8988T (cell line): ENCODE measurements around the gene GLRA3.
"Not testable (repeated sequence)": the region's sequence is repeated elsewhere in the genome, so short reads cannot be mapped to it uniquely, and the experiment has no call there.

Experiments
- DNase-seq: peaks from one replicate; pipeline ENCODE4 v3.0.0; 2011

GLRA3 gene

DNA sequence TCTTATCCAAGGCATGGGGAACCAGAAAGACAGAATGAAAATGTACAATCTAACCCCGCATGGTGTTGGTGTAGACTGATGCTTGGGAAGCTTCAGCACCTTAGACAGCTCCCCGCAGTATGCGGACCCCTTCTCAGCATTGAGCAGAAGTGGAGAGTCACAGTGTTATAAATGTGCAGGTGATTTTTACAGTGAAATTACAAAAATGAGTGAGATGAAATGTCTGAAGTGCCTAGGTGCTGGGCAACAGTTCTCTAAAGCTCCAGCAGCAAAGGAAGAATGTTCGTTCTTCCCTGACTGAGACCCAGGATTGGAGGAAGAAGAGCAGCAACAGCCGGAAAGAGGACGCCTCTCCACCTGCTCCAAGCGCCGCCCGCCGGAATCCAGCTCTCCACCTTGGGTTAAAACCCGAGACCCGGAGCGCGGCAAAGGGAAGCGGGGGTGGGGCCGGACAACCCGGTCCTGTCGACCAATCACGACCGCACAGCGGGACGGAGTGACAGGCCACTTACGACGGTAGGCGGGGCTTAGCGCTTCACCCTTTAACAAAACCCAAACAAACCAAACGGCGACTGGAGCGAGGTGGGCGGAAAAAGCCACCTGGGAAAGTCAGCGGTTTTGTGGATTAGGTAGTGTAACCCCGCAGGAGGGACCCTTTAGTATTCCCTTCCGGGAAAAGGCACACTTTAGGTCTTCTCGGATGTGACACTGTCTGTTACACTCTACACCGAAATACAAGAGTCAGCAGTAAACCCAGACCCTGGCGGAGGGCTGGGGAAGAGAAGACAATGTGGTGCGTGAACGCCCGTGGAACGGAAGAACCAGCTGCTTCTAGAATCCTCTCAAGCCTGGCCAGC is at the start of gene GLRA3:
Gene GLRA3 (minus strand): TSS at position 403 of the 857 bp plus-strand sequence. CDS start 436 bp downstream, outside the sequence.
- peak; percentile 6 for DNase-seq

DNA sequence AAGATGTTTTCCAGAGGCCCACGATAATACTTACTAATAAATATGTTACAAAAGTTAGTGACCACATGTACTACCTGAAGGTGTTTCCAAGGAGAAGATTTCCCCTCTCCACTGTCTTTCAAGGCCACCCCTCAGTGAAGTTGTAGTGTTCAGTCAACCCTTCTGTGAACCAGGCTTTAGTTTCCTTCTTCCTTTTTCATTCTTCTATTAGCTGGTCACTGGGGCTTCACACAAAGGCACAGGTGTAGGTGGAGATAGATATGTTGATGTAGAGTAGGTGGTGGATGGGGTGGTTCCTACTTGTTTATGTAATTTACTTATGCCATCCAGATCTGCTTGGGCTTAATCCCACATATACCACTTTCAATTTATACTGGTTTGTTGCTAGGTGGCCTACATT is 45.9 kb upstream of the GLRA3 start:
- DNase-seq: no peak

DNA sequence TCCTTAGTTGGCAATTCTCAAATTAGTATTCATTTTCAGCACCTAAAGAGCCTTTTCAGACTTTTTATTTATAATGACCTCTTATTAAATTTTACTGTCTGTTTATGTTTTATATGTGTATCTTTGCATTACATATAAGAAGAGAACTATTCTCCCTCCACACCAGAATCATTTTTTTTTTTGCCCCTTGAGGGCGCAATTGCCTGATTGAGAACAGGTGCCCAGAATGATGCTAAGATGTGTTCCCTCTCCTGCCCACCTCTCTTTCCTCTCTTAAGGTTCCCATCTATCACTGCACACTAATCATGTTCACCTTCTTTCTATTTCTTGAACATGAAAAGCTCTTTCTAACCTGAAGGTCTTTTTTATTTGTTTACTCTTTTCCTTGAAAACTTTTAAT is 44.9 kb upstream of the GLRA3 start:
- no peak for DNase-seq

DNA sequence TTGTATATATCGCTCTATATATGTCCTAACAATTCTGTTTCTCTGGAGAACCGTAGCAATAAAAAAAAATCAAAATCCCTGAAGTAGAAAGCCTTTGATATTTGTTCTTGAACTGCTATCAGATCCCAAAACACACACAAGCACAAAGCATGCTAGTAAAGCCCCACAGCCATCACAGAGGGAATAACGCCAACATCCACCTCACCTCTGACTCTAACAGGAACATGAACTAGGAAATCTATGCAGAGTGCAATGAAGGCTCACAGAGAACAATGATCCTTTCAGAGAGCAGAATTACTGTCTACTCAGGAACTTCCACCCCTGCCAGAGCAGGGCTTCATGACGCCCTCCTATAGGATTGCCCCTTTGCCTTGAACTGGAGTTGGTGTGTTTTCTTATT is 44.1 kb upstream of the GLRA3 start:
- not testable (repeated sequence) for DNase-seq

DNA sequence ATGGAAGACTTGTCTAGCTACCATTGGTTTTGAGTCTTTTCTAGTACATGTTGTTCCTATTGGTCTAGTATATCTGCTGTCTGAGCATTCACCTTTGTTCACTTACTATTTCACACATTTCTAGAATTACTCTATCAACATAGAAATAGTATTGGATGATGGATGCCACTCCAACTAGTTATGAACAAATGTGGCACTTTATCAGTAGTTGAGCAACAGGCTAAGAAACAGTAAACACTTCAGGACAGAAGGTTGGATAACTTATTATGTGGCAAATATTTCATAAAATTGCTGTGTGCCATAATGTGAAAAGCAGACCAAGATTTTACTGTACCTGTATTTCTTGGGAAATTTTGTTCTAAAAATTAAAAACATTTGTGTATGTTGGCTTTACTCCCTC is 42.4 kb upstream of the GLRA3 start:
- no peak for DNase-seq

DNA sequence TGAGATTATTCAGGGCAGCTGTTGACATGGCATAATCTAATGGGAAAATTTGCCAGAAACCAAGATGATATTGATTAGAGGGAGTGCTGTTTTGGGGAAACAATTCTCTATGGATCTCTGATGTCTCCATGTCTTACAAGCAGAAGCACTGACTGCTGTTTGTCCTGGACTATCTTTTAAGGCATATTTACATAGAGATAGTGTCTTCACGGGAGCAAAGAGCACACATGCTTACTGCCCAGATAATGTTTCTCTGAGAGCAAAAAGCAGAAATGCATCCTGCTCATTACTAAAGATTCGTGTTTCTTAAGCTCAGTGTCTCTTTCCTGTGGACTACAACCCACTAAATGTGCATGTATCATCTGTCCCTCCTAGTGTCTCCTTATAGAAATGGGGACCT is 41.3 kb upstream of the GLRA3 start:
- DNase-seq: no peak

DNA sequence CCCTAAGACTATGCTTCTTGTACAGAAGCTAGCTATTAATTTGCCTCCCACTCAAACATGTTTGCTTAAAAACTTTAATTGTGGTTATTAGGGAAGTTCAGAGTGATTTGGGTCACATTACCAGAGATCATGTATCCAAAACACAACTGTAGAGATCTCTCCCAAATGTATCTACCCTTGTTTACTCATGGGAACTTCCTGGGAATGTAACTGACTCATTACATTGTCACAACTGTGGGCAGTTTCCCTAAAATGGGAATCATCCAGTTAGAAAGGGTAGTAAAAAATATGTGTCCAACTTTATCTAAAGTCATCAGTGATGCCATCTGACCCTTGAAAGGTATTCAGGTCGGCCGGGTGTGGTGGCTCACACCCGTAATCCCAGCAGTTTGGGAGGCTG is 40.3 kb upstream of the GLRA3 start:
- no peak for DNase-seq

DNA sequence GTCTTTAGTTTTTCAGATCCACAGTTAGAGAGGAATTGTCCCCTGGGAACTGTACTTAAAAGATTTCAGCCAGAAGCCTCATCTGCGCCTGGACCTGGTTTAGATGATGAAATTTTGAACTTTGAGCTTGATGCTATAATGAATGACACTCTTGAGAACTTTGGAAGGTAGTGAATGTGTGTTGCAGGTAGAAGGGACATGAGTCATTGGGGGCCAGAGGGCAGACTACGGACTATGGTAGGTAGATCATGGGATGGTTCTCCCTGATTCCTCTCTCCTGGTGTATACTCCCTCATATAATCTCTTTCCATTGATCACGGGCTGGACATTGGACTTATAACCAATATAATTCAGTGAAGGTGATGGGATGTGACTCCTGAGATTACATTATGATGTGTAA is 38.9 kb upstream of the GLRA3 start:
- no peak for DNase-seq

DNA sequence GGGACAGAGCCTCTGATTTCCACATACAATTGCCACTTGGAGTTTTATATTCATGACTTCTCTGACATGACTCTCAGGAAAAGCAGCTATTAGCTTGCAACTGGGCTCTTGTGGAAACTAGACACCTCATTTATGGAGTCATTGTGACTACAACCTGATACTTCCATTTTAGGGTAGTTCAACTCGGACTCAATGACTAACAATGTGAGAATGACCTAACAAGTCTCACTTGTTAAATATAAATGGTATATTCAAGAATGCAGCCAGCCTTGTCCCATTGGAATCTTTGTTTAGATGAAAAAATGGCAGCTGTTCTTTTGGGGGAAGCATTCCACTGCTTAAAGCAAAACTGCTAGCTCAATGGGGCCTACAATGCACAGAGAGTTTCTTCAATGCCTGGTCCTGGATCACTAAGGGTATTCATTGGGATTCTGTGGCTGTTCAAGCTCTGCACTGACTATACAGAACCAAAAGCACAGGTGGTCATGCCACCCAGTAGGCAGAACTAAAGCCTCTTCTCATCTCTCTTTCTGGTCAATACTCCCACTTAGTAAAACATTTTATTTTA is 36.5 kb upstream of the GLRA3 start:
- DNase-seq: no peak

DNA sequence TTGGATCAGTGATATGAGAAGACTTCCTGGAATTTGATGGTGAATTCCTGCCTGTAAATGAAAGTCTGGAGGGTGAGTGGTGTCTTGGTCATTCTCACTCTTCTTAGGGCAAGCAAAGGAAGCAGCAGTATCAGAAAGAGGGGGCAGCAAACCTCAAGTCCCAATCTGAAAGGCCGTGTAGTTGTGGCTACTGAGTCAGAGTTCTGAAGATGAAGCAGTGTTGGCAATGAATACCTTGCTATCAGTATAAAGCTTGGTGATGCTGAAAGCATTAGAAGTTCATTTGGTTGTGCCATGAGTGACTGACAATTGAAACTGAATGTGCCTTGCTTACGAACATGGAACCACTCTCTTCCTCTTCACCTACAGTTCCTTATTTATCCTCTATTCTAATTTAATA is 35.0 kb upstream of the GLRA3 start:
- no peak for DNase-seq

DNA sequence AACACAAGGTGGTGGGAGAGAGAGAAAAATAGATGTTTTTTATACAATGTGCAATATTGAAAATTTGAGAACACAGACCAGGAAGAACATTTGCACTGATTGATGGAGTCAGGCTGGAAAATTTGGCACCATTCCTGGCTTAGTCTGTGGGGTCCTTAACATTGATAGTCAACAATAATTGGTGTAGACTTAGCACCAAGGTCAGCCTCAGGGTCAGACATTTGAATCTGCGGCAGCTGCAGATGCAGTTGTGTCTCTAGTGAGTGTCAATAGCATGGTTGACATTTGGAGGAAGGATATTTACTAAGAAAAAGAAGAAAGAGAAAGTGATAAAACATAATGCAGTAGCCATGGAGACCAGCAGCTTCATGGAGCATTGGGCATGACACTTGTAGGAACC is 31.5 kb upstream of the GLRA3 start:
- no peak for DNase-seq

DNA sequence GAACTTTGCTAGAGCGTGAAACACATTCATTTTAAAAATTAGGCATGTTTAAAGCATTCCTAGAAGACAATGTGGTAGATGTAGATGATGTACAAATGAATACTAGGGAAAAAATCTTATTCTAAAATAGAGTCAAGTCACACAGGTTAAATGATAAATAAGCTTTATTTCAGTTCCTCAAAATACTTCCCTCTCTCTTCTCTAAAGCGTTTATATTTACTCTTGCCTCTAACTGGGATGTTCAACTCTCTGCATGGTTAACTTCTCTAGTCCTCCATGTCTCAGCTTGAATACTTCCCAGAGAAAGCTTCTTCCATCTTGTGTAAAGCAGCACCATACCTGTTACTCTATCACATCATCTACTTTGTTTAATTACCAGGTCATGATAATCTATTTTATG is 30.9 kb upstream of the GLRA3 start:
- no peak for DNase-seq

DNA sequence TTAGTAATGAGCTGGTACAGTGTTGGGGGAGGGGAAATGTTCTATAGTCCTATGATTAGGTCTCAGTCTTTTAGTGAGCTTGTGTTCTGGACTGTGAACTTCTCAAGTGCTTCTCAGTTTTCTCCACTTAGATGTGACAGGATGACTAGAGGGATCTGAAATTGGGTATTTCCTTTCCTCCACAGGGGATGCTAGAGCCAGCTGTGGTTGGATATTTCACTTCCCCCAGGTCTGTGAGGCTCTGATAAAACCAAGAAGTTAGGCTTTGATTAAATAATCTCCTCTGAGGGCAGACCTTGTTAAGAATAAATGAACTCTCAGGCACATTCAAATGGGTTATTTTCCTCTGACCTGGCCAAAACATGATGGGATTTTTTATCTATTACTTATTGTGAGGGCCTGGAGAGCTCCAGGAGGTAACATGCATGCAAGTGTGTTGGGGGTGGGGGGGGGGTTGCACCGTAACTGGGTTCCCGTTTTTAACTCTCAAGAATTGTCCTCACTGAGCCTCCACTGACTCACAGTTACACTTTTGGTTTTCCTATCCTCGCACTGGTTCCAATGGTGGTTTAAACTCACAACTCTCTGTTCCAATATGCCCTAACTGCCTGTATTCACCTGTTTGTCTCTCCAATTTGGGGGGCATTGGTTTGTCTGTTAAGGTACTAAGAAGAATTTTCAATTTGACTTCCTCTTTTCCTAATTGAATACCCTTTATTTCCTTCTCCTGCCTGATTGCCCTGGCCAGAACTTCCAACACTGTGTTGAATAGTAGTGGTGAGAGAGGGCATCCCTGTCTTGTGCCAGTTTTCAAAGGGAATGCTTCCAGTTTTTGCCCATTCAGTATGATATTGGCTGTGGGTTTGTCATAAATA is 28.1 kb upstream of the GLRA3 start:
- DNase-seq: no peak

DNA sequence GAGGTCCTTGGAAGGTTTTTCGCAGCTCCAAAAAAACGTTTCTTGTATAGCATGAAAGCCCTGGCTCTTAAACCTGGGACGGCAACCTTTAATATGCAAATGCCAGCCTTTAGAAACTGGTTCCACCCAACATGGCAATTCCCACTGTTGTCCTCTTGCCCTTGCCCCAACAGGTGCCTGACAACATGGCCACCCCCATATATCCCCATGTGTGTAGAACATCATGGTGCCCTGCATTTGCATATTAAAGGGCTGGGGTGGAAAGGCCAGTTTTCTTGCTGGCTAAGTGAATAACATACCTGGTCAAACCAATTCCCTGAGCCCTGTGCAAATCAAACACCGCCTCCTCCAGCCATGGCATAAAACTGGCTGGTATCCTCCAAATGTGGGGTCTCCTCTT is 26.0 kb upstream of the GLRA3 start:
- DNase-seq: no peak

DNA sequence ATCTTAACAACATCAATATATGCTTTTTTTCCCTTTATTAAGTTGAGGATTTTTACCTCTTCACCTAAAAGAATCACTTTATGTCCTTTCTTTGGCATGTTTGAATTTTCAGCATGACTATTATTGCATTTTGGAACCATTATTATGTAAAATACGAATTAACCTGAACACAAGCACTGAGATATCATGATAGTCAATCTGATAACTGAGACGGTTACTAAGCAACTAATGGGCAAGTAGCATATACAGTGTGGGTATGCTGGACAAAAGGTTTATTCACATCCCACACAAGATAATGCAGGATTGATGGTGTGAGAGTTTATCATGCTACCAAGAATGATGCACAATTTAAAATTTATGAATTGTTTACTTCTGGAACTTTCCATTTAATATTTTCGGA is 24.6 kb upstream of the GLRA3 start:
- DNase-seq: no peak

DNA sequence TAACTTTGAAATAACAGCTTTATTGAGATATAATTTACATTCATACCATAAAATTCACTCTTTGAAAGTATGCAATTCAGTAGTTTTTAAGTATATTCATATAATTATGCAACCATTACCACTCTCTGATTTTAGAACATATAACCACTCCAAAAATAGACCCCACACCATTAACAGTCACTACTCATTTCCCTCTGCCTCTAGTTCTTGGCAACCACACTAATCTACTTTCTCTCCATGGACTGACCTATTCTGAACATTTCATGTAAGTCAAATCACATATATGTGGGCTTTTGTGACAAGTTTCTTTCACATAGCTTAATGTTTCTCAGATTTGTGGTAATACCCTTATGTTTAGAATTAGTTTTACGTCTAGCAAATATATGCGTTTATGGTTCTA is 19.5 kb upstream of the GLRA3 start:
- DNase-seq: no peak

DNA sequence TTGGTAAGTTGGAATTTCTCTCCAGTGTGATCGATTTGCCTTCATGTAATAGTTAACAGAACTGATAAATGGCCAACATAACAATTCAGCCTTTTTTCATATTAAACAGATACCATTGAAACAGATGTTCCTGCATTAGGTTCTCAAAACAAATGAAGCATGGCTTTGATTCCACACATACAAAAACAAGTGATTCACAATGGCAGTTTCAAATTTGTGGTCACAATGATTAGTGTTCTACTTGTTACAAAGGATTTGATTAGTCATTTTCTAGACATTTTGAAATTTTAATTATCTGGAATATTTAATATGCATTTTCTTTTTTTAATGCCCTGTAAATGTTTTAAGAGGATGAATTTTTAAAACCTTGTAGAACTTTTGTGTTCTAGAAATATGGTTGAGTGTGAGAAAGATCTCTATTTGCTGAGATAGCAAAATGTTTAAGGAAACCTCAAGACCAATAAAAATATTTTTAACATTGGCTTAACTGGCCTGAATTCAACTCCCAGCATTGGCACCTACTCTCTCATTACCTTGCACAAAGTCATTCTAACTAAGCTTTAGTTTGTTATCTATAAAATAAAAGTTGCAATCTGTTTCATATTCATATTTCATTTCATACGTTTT is 18.9 kb upstream of the GLRA3 start:
- no peak for DNase-seq

DNA sequence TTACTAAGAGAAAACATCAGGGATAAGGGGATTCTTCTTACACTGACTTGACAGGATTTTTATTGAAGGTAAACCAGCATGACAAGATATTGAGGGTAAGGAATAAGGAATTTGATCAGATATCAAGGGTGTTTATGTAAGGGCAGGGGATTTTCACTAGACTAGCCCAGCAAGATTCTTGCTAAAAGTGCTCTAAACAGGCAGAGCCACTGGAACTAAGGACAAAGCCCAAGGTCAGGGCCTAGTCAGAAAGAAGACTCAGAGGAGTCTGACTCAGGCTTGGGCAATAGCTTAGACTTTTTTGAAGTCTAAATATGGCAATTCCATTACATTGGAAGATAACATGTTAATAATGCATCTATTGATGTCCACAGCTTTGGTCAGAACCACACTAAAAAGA is 6.5 kb upstream of the GLRA3 start:
- no peak for DNase-seq

DNA sequence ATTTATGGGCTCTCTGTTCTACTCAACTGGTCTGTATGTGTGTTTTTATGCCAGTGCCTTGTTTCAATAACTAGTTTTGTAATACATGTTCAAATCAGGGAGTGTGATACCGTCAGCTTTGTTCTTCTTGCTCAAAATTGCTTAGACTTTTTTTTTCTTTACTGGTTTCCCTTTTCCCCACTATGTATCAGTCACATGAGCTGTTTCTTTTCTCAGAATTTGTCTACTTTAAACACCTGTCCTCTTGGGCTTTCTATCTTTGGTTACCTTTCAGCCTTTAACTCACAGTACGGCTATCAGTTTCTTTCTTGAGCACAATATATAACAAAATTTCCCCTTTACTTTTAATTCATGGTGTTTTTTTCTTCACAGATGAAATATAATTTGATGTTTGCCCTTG is 5.4 kb upstream of the GLRA3 start:
- DNase-seq: no peak

DNA sequence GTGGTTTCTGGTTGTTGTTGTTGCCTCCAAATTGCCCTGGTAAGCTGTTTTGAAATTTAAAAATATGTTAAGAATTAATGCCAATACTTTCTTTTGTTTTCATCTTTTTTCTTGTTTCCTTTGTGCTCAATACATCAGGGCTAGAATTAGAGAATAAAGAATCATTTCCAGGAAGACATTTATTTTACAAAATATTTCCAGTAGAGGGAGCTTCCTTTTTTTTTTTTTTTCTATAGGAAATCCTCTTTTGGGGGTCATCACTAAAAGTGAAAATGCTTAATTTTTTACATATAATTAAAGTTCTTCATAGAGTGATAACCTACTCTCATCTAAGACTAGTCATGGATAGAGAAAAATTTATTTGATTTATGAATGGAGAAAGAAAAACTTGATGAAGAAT is 2.4 kb downstream of the GLRA3 start:
- DNase-seq: no peak

DNA sequence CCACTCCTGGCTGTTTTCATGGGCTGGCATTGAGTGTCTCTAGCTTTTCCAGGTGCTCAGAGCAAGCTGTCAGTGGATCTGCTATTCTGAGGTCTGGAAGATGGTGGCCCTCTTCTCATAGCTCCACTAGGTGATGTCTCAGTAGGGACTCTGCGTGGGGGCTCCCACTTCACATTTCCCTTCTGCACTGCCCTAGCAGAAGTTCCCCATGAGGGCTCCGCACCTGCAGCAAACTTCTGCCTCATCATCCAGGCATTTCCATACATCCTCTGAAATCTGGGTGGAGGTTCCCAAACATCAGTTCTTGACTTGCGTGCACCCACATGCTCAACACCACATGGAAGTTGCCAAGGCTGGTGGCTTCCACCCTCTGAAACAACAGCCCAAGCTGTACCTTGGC is 13.8 kb downstream of the GLRA3 start:
- DNase-seq: no peak

DNA sequence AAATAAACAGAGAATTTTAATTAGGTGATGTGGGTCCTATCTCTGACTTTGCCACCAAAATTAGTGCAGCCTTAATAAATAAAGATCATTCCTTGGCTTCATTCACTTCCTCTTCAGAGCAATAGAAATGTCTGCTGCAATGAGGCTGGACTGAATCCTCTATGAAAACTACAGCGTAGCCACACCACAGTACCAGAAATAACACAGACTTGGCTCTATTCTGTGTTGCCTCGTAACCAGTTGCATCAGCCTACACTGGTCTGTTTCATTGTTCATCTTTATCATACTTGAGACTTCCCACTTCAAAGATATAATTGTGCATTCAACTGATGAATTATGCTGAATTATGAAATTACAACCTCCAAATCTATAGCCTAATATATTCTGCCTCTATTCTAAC is 15.8 kb downstream of the GLRA3 start:
- no peak for DNase-seq

DNA sequence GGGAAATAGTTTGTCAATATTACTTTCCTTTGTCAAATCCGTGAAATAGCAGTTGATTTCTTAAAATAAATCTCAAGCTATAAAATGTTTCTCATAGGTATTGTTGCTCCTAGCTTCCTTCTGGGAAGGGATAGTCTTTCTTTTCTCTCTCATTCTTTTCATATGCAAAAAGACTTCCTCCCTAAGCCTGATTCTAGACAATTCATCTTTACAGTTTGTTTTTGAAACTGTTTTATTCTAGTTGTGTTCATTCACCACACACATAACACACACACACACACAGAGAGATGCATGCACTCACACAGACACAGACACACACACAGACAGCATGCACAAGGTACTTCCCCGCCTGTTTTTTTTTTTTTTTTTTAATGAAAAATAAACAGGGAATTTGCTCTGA is 18.2 kb downstream of the GLRA3 start:
- no peak for DNase-seq
